K562 (cell line): ENCODE results near the gene PLA2G4D. TPM values are rescaled to one million over a fixed set of nuclear protein-coding genes. Genes with fewer than 3 reads are reported as not detected.

ENCODE experiments used
- ARID3B ChIP-seq: fragments of 250-450 bp; sonication (Bioruptor Pico); IDR thresholded peaks from 2 replicates; pipeline ENCODE4 v1.4.0; 2020; ENCODE audit warnings: borderline replicate concordance
- CEBPG ChIP-seq, 3 experiments: fragments of 200-800 bp in 1 of 3; sonication (Bioruptor generic) in 1 of 3; sonication (generic) in 1 of 3; formaldehyde crosslinking in 1 of 3; IDR thresholded peaks in 2 of 3; conservative IDR thresholded peaks in 1 of 3; 2 replicates each; pipeline versions ENCODE4 v1.6.1 to v1.8.0; 2016 to 2022; ENCODE audit warnings: missing compliant biosample characterization in 2 of 3, missing genetic modification characterization in 2 of 3, mild to moderate bottlenecking in 1 of 3, missing genetic modification reagents in 1 of 3
- HLTF ChIP-seq: fragments of 450-650 bp; IDR thresholded peaks from 2 replicates; pipeline ENCODE4 v1.6.1; 2016
- NFATC3 ChIP-seq: fragments of 450-650 bp; IDR thresholded peaks from 2 replicates; pipeline ENCODE4 v1.6.1; 2017; ENCODE audit warnings: mild to moderate bottlenecking
- SMAD2 ChIP-seq: fragments of 150-350 bp; IDR thresholded peaks from 2 replicates; pipeline ENCODE4 v1.6.1; 2014; ENCODE audit warnings: low read depth, mild to moderate bottlenecking, low read length
- polyA plus RNA-seq, 8 experiments: library from polyadenylated mRNA; depleted of rRNA in 4 of 8; stranded (reverse) in 5 of 8; unstranded in 3 of 8; fragments of >200 nt; fragmentation: Nextera tagmentation in 2 of 8; fragmentation: Illumina TruSeq in 1 of 8; extraction: Ambion mirVana in 2 of 8; extraction: Trizol in 1 of 8; gene quantifications; 2 replicates each; pipeline versions ENCODE4 v1.2.1 to v1.2.3, GENCODE V29; 2011 to 2014; ENCODE audit warnings: inconsistent platforms in 1 of 8, missing spikeins in 1 of 8
- total RNA-seq, 7 experiments: library from RNA; depleted of rRNA in 6 of 7; stranded (reverse); fragments of >200 nt in 6 of 7; fragmentation: Illumina TruSeq in 2 of 7; extraction: Trizol in 2 of 7; gene quantifications; 2 replicates each; pipeline versions ENCODE4 v1.2.1 to v1.2.3, GENCODE V29; 2011 to 2021; ENCODE audit warnings: low replicate concordance in 1 of 7
- TF ChIP-seq, protein P1 (sequence below): fragments of 450-650 bp; IDR thresholded peaks from 2 replicates; pipeline ENCODE4 v1.6.1; 2017; ENCODE audit warnings: antibody characterized with exemption
- TF ChIP-seq, protein P2 (sequence below): fragments of 200-600 bp; sonication (generic); IDR thresholded peaks from one replicate; pipeline ENCODE4 v1.6.1; 2012; ENCODE audit warnings: mild to moderate bottlenecking, low read depth, low read length, inconsistent platforms

The PLA2G4D gene
- total and polyA plus RNA-seq, 9 of the 15 experiments (the other 6 are each of a cell fraction or from before 2014, with no cell fraction given) = 0.04 TPM; not detected in 8

DNA sequence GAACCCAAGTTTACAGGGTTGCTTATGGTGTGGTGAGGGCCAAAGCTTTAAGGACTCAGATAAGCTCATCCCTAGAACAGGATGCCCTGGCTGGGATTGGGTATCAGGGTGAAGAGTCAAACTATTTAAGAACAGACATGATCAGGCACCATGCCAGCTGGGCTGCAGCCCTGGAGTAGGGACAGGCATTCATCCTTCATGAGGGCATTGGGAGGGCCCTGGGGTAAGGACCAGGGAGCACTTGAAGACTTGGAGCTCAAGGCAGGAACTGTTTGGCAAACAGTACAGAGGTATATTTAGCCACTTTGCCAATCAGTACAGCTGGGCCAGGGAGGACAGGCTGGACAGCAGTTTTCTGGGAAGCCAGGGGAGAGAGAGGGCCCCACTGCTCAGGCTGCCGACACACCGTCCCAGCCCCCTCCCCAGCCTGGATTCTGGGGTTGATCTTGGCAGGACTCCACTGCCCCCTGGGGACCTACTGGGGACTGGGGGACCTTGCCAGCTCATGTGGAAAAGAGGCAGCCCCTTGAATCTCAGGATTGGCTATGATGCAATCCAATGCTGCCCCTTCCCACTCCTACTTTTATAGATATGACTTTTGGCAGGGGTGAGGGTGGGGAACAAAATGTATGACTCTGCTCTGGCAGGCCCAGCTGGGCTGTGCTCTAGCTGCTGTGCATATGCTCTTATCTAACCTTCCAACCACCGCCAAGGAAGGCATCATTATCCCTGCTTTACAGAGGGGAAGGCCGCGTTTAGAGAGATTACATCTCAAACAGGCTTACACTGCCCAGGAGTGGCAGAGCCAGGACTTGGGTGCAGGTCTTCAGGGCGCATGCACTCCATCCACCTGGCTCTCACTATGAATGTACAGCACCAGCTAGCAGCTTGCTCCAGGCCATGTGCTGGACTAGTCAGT, 75.8 kb downstream of the PLA2G4D start (continued):
- no peak for TF ChIP-seq ARID3B (CRISPR knock-in tag)
- TF ChIP-seq NFATC3 = no peak
- TF ChIP-seq SMAD2 = no peak
- no peak for TF ChIP-seq CEBPG (CRISPR knock-in tag; IDR thresholded peaks at IDR 0.05)
- TF ChIP-seq CEBPG (tag; conservative IDR thresholded peaks at IDR 0.05 in 1 of 2, IDR thresholded peaks at IDR 0.05 in 1 of 2) = peak; percentile 24 to 41; a peak in 2 of 4 replicates
- TF ChIP-seq, protein P1, sequence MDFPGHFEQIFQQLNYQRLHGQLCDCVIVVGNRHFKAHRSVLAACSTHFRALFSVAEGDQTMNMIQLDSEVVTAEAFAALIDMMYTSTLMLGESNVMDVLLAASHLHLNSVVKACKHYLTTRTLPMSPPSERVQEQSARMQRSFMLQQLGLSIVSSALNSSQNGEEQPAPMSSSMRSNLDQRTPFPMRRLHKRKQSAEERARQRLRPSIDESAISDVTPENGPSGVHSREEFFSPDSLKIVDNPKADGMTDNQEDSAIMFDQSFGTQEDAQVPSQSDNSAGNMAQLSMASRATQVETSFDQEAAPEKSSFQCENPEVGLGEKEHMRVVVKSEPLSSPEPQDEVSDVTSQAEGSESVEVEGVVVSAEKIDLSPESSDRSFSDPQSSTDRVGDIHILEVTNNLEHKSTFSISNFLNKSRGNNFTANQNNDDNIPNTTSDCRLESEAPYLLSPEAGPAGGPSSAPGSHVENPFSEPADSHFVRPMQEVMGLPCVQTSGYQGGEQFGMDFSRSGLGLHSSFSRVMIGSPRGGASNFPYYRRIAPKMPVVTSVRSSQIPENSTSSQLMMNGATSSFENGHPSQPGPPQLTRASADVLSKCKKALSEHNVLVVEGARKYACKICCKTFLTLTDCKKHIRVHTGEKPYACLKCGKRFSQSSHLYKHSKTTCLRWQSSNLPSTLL = no peak
- TF ChIP-seq HLTF = no peak
- TF ChIP-seq, protein P2, sequence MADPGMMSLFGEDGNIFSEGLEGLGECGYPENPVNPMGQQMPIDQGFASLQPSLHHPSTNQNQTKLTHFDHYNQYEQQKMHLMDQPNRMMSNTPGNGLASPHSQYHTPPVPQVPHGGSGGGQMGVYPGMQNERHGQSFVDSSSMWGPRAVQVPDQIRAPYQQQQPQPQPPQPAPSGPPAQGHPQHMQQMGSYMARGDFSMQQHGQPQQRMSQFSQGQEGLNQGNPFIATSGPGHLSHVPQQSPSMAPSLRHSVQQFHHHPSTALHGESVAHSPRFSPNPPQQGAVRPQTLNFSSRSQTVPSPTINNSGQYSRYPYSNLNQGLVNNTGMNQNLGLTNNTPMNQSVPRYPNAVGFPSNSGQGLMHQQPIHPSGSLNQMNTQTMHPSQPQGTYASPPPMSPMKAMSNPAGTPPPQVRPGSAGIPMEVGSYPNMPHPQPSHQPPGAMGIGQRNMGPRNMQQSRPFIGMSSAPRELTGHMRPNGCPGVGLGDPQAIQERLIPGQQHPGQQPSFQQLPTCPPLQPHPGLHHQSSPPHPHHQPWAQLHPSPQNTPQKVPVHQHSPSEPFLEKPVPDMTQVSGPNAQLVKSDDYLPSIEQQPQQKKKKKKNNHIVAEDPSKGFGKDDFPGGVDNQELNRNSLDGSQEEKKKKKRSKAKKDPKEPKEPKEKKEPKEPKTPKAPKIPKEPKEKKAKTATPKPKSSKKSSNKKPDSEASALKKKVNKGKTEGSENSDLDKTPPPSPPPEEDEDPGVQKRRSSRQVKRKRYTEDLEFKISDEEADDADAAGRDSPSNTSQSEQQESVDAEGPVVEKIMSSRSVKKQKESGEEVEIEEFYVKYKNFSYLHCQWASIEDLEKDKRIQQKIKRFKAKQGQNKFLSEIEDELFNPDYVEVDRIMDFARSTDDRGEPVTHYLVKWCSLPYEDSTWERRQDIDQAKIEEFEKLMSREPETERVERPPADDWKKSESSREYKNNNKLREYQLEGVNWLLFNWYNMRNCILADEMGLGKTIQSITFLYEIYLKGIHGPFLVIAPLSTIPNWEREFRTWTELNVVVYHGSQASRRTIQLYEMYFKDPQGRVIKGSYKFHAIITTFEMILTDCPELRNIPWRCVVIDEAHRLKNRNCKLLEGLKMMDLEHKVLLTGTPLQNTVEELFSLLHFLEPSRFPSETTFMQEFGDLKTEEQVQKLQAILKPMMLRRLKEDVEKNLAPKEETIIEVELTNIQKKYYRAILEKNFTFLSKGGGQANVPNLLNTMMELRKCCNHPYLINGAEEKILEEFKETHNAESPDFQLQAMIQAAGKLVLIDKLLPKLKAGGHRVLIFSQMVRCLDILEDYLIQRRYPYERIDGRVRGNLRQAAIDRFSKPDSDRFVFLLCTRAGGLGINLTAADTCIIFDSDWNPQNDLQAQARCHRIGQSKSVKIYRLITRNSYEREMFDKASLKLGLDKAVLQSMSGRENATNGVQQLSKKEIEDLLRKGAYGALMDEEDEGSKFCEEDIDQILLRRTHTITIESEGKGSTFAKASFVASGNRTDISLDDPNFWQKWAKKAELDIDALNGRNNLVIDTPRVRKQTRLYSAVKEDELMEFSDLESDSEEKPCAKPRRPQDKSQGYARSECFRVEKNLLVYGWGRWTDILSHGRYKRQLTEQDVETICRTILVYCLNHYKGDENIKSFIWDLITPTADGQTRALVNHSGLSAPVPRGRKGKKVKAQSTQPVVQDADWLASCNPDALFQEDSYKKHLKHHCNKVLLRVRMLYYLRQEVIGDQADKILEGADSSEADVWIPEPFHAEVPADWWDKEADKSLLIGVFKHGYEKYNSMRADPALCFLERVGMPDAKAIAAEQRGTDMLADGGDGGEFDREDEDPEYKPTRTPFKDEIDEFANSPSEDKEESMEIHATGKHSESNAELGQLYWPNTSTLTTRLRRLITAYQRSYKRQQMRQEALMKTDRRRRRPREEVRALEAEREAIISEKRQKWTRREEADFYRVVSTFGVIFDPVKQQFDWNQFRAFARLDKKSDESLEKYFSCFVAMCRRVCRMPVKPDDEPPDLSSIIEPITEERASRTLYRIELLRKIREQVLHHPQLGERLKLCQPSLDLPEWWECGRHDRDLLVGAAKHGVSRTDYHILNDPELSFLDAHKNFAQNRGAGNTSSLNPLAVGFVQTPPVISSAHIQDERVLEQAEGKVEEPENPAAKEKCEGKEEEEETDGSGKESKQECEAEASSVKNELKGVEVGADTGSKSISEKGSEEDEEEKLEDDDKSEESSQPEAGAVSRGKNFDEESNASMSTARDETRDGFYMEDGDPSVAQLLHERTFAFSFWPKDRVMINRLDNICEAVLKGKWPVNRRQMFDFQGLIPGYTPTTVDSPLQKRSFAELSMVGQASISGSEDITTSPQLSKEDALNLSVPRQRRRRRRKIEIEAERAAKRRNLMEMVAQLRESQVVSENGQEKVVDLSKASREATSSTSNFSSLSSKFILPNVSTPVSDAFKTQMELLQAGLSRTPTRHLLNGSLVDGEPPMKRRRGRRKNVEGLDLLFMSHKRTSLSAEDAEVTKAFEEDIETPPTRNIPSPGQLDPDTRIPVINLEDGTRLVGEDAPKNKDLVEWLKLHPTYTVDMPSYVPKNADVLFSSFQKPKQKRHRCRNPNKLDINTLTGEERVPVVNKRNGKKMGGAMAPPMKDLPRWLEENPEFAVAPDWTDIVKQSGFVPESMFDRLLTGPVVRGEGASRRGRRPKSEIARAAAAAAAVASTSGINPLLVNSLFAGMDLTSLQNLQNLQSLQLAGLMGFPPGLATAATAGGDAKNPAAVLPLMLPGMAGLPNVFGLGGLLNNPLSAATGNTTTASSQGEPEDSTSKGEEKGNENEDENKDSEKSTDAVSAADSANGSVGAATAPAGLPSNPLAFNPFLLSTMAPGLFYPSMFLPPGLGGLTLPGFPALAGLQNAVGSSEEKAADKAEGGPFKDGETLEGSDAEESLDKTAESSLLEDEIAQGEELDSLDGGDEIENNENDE = no peak
